H4 (cell line): Measurements from ENCODE around the gene MYO1E. TPM values are rescaled to one million over a fixed set of nuclear protein-coding genes. Genes with fewer than 3 reads are reported as not detected.

Experiments used
- DNase-seq: peaks from one replicate; pipeline ENCODE4 v3.0.0-alpha.2; 2015; ENCODE audit warnings: low spot score
- total RNA-seq: library from RNA; depleted of rRNA; stranded (reverse); fragments of >200 nt; shearing (Covaris generic); gene quantifications from 2 replicates; pipeline ENCODE4 v1.2.3, GENCODE V29; 2014

Gene MYO1E
- total RNA-seq, 1 experiment from 2014 or later: 9.2 TPM

- no peak for DNase-seq
Measured at GRCh38 chr15:59229453-59229852, 143.2 kb downstream of the MYO1E start.

- no peak for DNase-seq
Measured at GRCh38 chr15:59229015-59229414, 143.7 kb downstream of the MYO1E start.

- DNase-seq: no peak
Measured at GRCh38 chr15:59227021-59227420, 145.7 kb downstream of the MYO1E start.

- no peak for DNase-seq
Measured at GRCh38 chr15:59224474-59224873, 148.2 kb downstream of the MYO1E start.

- no peak for DNase-seq
Measured at GRCh38 chr15:59223736-59224135, 148.9 kb downstream of the MYO1E start.

- DNase-seq: no peak
Measured at GRCh38 chr15:59222906-59223550, 149.6 kb downstream of the MYO1E start.

GRCh38 chr15:59221511-59222505 is 150.9 kb downstream of the MYO1E start:
- peak; percentile 21 for DNase-seq

GRCh38 chr15:59218710-59219109 is 154.0 kb downstream of the MYO1E start:
- DNase-seq: no peak

GRCh38 chr15:59217876-59218498 is 154.7 kb downstream of the MYO1E start:
- no peak for DNase-seq

GRCh38 chr15:59216911-59217310 is 155.8 kb downstream of the MYO1E start:
- no peak for DNase-seq

GRCh38 chr15:59210186-59210585 is 162.5 kb downstream of the MYO1E start:
- no peak for DNase-seq

GRCh38 chr15:59208613-59209249 is 163.9 kb downstream of the MYO1E start:
- DNase-seq: no peak

- no peak for DNase-seq
Measured at GRCh38 chr15:59206623-59207183, 166.0 kb downstream of the MYO1E start, which contains the start of gene LDHAL6B. Gene LDHAL6B, plus strand, starts transcription at chr15:59206843. Its CDS starts 98 bp downstream, at chr15:59206941.

- no peak for DNase-seq
Measured at GRCh38 chr15:59205839-59206622, 166.6 kb downstream of the MYO1E start.

GRCh38 chr15:59203657-59204056 is 169.0 kb downstream of the MYO1E start:
- no peak for DNase-seq

- no peak for DNase-seq
Measured at GRCh38 chr15:59203008-59203407, 169.7 kb downstream of the MYO1E start.

GRCh38 chr15:59200560-59200959 is 172.1 kb downstream of the MYO1E start:
- DNase-seq: no peak

- DNase-seq: peak; percentile 34
Measured at GRCh38 chr15:59199626-59200465, 172.8 kb downstream of the MYO1E start.

- DNase-seq: no peak
Measured at GRCh38 chr15:59197454-59197853, 175.2 kb downstream of the MYO1E start.

GRCh38 chr15:59196416-59196815 is 176.3 kb downstream of the MYO1E start:
- no peak for DNase-seq
